GM18907 (cell line): ENCODE results near the gene HDAC4.

Source experiments
- ATAC-seq: cut with Tn5 transposase; IDR thresholded peaks from one replicate; pipeline ENCODE4 v1.9.1; 2021; ENCODE audit warnings: mild to moderate bottlenecking, moderate library complexity; ENCODE audit not compliant: unreplicated experiment

Gene HDAC4

GRCh38 chr2:239103125-239104098 lies 297.4 kb downstream of the HDAC4 start:
- no peak for ATAC-seq

- no peak for ATAC-seq
Observed at GRCh38 chr2:239102266-239102665, 298.6 kb downstream of the HDAC4 start.

GRCh38 chr2:239101807-239102206 lies 299.0 kb downstream of the HDAC4 start:
- no peak for ATAC-seq

- ATAC-seq = no peak
Observed at GRCh38 chr2:239101071-239101470, 299.7 kb downstream of the HDAC4 start.

GRCh38 chr2:239099474-239099873 lies 301.3 kb downstream of the HDAC4 start:
- ATAC-seq = no peak

- ATAC-seq = no peak
Observed at GRCh38 chr2:239098288-239098970, 302.4 kb downstream of the HDAC4 start.

GRCh38 chr2:239097428-239097696 lies 303.5 kb downstream of the HDAC4 start:
- ATAC-seq = no peak

GRCh38 chr2:239096676-239097427 lies 304.0 kb downstream of the HDAC4 start:
- no peak for ATAC-seq

GRCh38 chr2:239095460-239096081 lies 305.2 kb downstream of the HDAC4 start:
- ATAC-seq = no peak

- no peak for ATAC-seq
Observed at GRCh38 chr2:239094867-239095266, 306.0 kb downstream of the HDAC4 start.

- ATAC-seq = no peak
Observed at GRCh38 chr2:239093952-239094351, 306.9 kb downstream of the HDAC4 start.

GRCh38 chr2:239093542-239093941 lies 307.3 kb downstream of the HDAC4 start:
- no peak for ATAC-seq

GRCh38 chr2:239092571-239093294 lies 308.1 kb downstream of the HDAC4 start:
- ATAC-seq = no peak

- no peak for ATAC-seq
Observed at GRCh38 chr2:239089884-239090283, 310.9 kb downstream of the HDAC4 start.

GRCh38 chr2:239087046-239087710 lies 313.6 kb downstream of the HDAC4 start:
- no peak for ATAC-seq

- ATAC-seq = no peak
Observed at GRCh38 chr2:239086325-239087020, 314.3 kb downstream of the HDAC4 start.

GRCh38 chr2:239085201-239085992 lies 315.4 kb downstream of the HDAC4 start:
- no peak for ATAC-seq

GRCh38 chr2:239084007-239084406 lies 316.8 kb downstream of the HDAC4 start:
- ATAC-seq = no peak
